ENCODE results near the gene RBBP6. TPM values are rescaled to one million over a fixed set of nuclear protein-coding genes. Genes with fewer than 3 reads are reported as not detected.

Gene RBBP6
- total RNA-seq, 1 donor from 2014 or later = 42.1 TPM

GRCh38 chr16:24497440-24497839 lies 41.9 kb upstream of the RBBP6 start:
- peaks cover 6% of the 10 kb centered on the region for H3K27me3 ChIP-seq (ENCODE audit: low read depth)
- DNase-seq = no peak
- intact Hi-C loops (cut with DNase I) = no loop called here
- no peak for TF ChIP-seq CTCF (IDR thresholded peaks at IDR 0.05)
- no peaks in the 10 kb centered on the region for H3K4me1 ChIP-seq
- no peak for ATAC-seq
- no peaks in the 10 kb centered on the region for H3K36me3 ChIP-seq
- H3K9me3 ChIP-seq = no peaks in the 10 kb centered on the region
- no peak overlapping the region for H3K4me3 ChIP-seq
- H3K27ac ChIP-seq = no peak overlapping the region

DNA sequence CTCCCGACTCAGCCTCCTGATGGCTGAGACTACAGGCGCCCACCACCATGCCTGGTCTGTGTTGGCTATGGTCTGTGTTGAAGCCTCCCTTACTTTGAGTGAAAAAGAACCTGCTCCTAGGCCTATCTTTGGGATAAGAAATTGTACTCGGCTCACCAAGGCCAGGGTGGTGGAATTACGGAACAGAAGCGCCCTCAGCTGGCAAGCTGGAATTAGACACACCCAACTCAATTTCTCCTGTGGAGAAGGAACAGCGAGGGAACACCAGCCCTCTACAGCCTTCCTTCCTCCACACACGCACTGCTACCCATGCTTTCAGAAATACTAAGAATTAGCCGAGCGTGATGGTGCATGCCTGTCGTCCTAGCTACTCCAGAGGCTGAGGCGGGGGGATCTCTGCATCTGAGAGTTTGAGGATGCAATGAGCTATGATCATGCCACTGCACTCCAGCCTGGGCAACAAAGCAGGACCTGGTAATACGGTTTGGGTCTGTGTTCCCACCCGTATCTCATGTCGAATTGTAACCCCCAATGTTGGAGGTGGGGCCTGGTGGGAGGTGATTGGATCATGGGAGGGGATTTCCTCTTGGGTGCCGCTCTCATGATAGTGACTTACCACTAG lies 40.1 kb upstream of the RBBP6 start:
- H3K4me1 ChIP-seq = no peaks in the 10 kb centered on the region
- ATAC-seq (no peak), DNase-seq (no peak)
- H3K36me3 ChIP-seq = no peaks in the 10 kb centered on the region
- H3K27ac ChIP-seq = no peak overlapping the region
- H3K27me3 ChIP-seq (ENCODE audit: low read depth) = peaks cover 9% of the 10 kb centered on the region
- intact Hi-C loops (cut with DNase I) = no loop called here
- no peaks in the 10 kb centered on the region for H3K9me3 ChIP-seq
- TF ChIP-seq CTCF (IDR thresholded peaks at IDR 0.05) = no peak
- H3K4me3 ChIP-seq = no peak overlapping the region

- ATAC-seq (peak; percentile 83 to 86), DNase-seq (peak; percentile 48)
- Histone ChIP-seq H3K36me3 (no peaks in the 10 kb centered on the region), H3K9me3 (no peaks in the 10 kb centered on the region), H3K4me1 (no peaks in the 10 kb centered on the region), H3K27ac (no peak overlapping the region), H3K27me3 (ENCODE audit: low read depth) (peaks cover 20% of the 10 kb centered on the region), H3K4me3 (no peak overlapping the region)
- intact Hi-C loops (cut with DNase I) = no loop called here
- TF ChIP-seq CTCF (IDR thresholded peaks at IDR 0.05) = peak; percentile 83
Observed at GRCh38 chr16:24504472-24505345, 34.7 kb upstream of the RBBP6 start.

DNA sequence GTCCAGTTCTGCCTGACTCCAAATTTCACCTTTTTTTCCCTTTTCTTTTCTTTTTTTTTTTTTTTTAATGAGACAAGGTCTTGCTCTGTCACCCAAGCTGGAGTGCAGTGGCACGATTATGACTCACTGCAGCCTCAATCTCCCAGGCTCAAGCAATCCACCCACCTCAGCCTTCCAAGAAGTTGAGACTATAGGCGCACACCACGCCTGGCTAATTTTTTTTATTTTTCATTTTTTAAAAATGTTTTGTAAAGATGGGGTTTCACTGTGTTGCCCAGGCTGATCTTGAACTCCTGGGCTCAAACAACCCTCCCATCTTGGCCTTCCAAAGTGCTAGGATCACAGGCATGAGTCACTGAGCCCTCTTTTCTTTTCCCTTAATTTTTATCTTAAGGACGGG lies 33.4 kb upstream of the RBBP6 start:
- Histone ChIP-seq H3K36me3 (no peaks in the 10 kb centered on the region), H3K9me3 (no peaks in the 10 kb centered on the region), H3K27ac (no peak overlapping the region), H3K4me1 (no peaks in the 10 kb centered on the region), H3K4me3 (no peak overlapping the region), H3K27me3 (ENCODE audit: low read depth) (peaks cover 15% of the 10 kb centered on the region)
- TF ChIP-seq CTCF (IDR thresholded peaks at IDR 0.05) = no peak
- intact Hi-C loops (cut with DNase I) = no loop called here
- ATAC-seq (no peak), DNase-seq (no peak)

DNA sequence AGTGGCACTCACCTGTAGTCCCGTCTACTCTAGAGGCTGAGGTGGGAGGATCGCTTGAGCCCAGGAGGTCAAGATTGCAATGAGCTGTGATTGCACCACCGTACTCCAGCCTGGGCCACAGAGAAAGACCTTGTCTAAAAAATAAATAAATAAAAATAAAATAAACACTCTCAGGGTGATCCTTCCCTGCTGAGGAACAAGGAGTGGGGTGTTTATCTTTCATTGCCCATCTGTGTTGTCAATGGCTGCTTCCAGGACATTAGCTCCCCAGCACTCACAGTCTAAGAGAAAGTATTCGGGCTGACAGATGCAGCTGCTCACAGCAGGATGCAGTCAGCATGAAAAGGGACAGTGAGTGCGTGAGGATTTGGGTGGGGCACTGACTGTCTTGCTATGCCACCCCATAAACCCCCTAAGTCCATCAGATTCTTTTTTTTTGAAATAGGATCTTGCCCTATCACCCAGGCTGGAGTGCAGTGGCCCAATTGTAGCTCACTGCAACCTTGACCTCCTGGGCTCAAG lies 31.3 kb upstream of the RBBP6 start:
- TF ChIP-seq CTCF (IDR thresholded peaks at IDR 0.05) = no peak
- no peak for ATAC-seq
- no peaks in the 10 kb centered on the region for H3K4me1 ChIP-seq
- peaks cover 15% of the 10 kb centered on the region for H3K27me3 ChIP-seq (ENCODE audit: low read depth)
- no peak overlapping the region for H3K27ac ChIP-seq
- no peak for DNase-seq
- no peaks in the 10 kb centered on the region for H3K36me3 ChIP-seq
- H3K9me3 ChIP-seq = no peaks in the 10 kb centered on the region
- intact Hi-C loops (cut with DNase I) = no loop called here
- no peak overlapping the region for H3K4me3 ChIP-seq
